ENCODE data around the gene EID2. TPM values are rescaled to one million over a fixed set of nuclear protein-coding genes. Genes with fewer than 3 reads are reported as not detected.

The EID2 gene
- total and polyA plus RNA-seq, 2 of the 13 experiments (the other 11 are each of a cell fraction or from before 2014, with no cell fraction given), result 3.7 to 14.1 TPM

- 0 out of 2 replicates have a peak, but pooled peaks have one; percentile 31 for TF ChIP-seq ZNF598 (CRISPR knock-in tag; IDR thresholded peaks at IDR 0.05; ENCODE audit: borderline replicate concordance)
- TF ChIP-seq ZNF501 (CRISPR knock-in tag; IDR thresholded peaks at IDR 0.05), result 0 out of 2 replicates have a peak, but pooled peaks have one; percentile 10
- 0 out of 2 replicates have a peak, but pooled peaks have one; percentile 13 for TF ChIP-seq ZNF605 (CRISPR knock-in tag; IDR thresholded peaks at IDR 0.05)
- no peak for TF ChIP-seq CSRNP2 (CRISPR knock-in tag; conservative IDR thresholded peaks at IDR 0.05; ENCODE audit: low read depth)
Measured at GRCh38 chr19:39507715-39508364, 32.1 kb downstream of the EID2 start (continued).

GRCh38 chr19:39506944-39507714, 32.8 kb downstream of the EID2 start:
- Histone ChIP-seq H3K4me3 (replicated peaks in 1 of 3; ENCODE audit: insufficient read depth in 1 of 3, low read depth in 2 of 3, low read length in 3 of 3) (peak overlapping the region in 2 of 3 experiments; percentile 56 to 68; a peak in 4 of 6 replicates), H3K27me3 (ENCODE audit: control insufficient read depth in 1 of 2, insufficient read depth in 2 of 2, low read length in 2 of 2) (peaks cover 16 to 53% of the 10 kb centered on the region in 2 experiments), H2AFZ (ENCODE audit: low read length) (no peak overlapping the region), H4K20me1 (ENCODE audit: insufficient read depth, low read length) (no peaks in the 10 kb centered on the region), H3K79me2 (ENCODE audit: insufficient read depth, low read length) (no peaks in the 10 kb centered on the region), H3K4me1 (ENCODE audit: insufficient read depth, low read length) (peaks cover 26% of the 10 kb centered on the region), H3K9me3 (ENCODE audit: low read length) (no peaks in the 10 kb centered on the region), H3K4me2 (ENCODE audit: low read depth, low read length) (peak overlapping the region; percentile 70), H3K27ac (ENCODE audit: extremely low read length, insufficient read depth, low read length) (no peak overlapping the region), H3K9ac (ENCODE audit: insufficient read depth, low read depth, low read length) (no peak overlapping the region), H3K36me3 (replicated peaks in 1 of 2; ENCODE audit: control insufficient read depth in 1 of 2, insufficient read depth in 2 of 2, low read length in 2 of 2) (no peaks in the 10 kb centered on the region)
- intact Hi-C loops (cut with micrococcal nuclease; ENCODE audit: unreplicated experiment), result no loop called here
- ChIA-PET CTCF (ENCODE audit: low intra/inter-chr PET ratio, low total read pairs) (no interaction called here), POLR2A (interaction anchor here (1.6 kb wide), 1 partner anchor 62 kb away, joined by 3 read pairs; the partner anchor contains the start of gene SUPT5H)
- BruUV-seq (replicated peaks), result no TSS peak
- FAIRE-seq (no peak), ATAC-seq (peak; percentile 71), DNase-seq (ENCODE audit: low spot score) (peak; percentile 60)
- 30% methylated on average over 25 of the region's 96 CpGs for WGBS (ENCODE audit: low lambda C conversion rate)
- in situ Hi-C loops (cut with HindIII; ENCODE audit: extremely low pct_ligation_motif_present, low pct_unique_long_range_greater_than_20kb), result no loop called here
- TF ChIP-seq ZNF724P (CRISPR knock-in tag; IDR thresholded peaks at IDR 0.05; ENCODE audit: borderline replicate concordance) (peak; percentile 98), ZNF10 (CRISPR knock-in tag; IDR thresholded peaks at IDR 0.05; ENCODE audit: borderline replicate concordance, low read depth) (no peak), ZBTB40 (IDR thresholded peaks at IDR 0.05) (no peak), ZBTB40 (CRISPR knock-in tag; IDR thresholded peaks at IDR 0.05) (peak; percentile 69; the same call in 1 of the 2 replicates), ARID2 (CRISPR knock-in tag; IDR thresholded peaks at IDR 0.05; ENCODE audit: borderline replicate concordance) (peak; percentile 85; the same call in 1 of the 2 replicates), SPEN (CRISPR knock-in tag; IDR thresholded peaks at IDR 0.05; ENCODE audit: low read depth) (peak; percentile 81)

Measured in HepG2 (cell line).